H9 (cell line): ENCODE measurements around the gene MECR. TPM values are rescaled to one million over a fixed set of nuclear protein-coding genes. Genes with fewer than 3 reads are reported as not detected.

Source experiments
- DNase-seq: peaks from one replicate; pipeline ENCODE4 v3.0.0-alpha.2; 2017
- H2AFZ ChIP-seq: one replicate; pipeline ENCODE4 v1.6.1; 2013; ENCODE audit warnings: mild to moderate bottlenecking, low read length, control low read depth, moderate library complexity
- H2AK5ac ChIP-seq: 2 replicates; pipeline ENCODE4 v1.6.1; 2013; ENCODE audit warnings: low read length, control low read depth, mixed read lengths; ENCODE audit not compliant: insufficient read length
- H2BK120ac ChIP-seq: one replicate; pipeline ENCODE4 v1.6.1; 2013; ENCODE audit warnings: low read depth, mild to moderate bottlenecking, low read length, control low read depth, inconsistent platforms; ENCODE audit not compliant: poor library complexity, severe bottlenecking
- H2BK12ac ChIP-seq: 2 replicates; pipeline ENCODE4 v1.6.1; 2013; ENCODE audit warnings: low read length, control low read depth, mixed read lengths, low read depth; ENCODE audit not compliant: insufficient read length
- H2BK15ac ChIP-seq: 2 replicates; pipeline ENCODE4 v1.6.1; 2013; ENCODE audit warnings: low read depth, low read length, control low read depth
- H2BK20ac ChIP-seq: one replicate; pipeline ENCODE4 v1.6.1; 2013; ENCODE audit warnings: low read depth, mild to moderate bottlenecking, low read length, control low read depth, inconsistent platforms; ENCODE audit not compliant: poor library complexity, severe bottlenecking
- H2BK5ac ChIP-seq: 2 replicates; pipeline ENCODE4 v1.6.1; 2013; ENCODE audit warnings: low read length, control low read depth, mixed read lengths; ENCODE audit not compliant: insufficient read length
- H3K14ac ChIP-seq: 2 replicates; pipeline ENCODE4 v1.6.1; 2013; ENCODE audit warnings: low read length, control low read depth; ENCODE audit not compliant: insufficient read depth
- H3K18ac ChIP-seq: 2 replicates; pipeline ENCODE4 v1.6.1; 2013; ENCODE audit warnings: low read depth, mild to moderate bottlenecking, mixed read lengths, low read length, control low read depth; ENCODE audit not compliant: insufficient read length
- H3K23ac ChIP-seq: 2 replicates; pipeline ENCODE4 v1.6.1; 2013; ENCODE audit warnings: low read length, control low read depth, mixed read lengths, low read depth; ENCODE audit not compliant: insufficient read length
- H3K23me2 ChIP-seq: 2 replicates; pipeline ENCODE4 v1.6.1; 2013; ENCODE audit warnings: low read depth, mild to moderate bottlenecking, mixed read lengths, low read length, control low read depth; ENCODE audit not compliant: insufficient read length, poor library complexity, severe bottlenecking
- H3K27ac ChIP-seq: 2 replicates; pipeline ENCODE4 v1.5.1; 2013; ENCODE audit warnings: low read length, control low read depth, mixed read lengths, low read depth; ENCODE audit not compliant: insufficient read length
- H3K27me3 ChIP-seq: 2 replicates; pipeline ENCODE4 v1.6.1; 2013; ENCODE audit warnings: low read length, control low read depth, inconsistent platforms; ENCODE audit not compliant: insufficient read depth
- H3K4ac ChIP-seq: 2 replicates; pipeline ENCODE4 v1.6.1; 2013; ENCODE audit warnings: low read depth, mild to moderate bottlenecking, control low read depth, inconsistent platforms, low read length, moderate library complexity
- H3K4me1 ChIP-seq: 2 replicates; pipeline ENCODE4 v1.6.1; 2013; ENCODE audit warnings: low read length, control low read depth, inconsistent platforms; ENCODE audit not compliant: insufficient read depth
- H3K4me2 ChIP-seq: 2 replicates; pipeline ENCODE4 v1.6.1; 2013; ENCODE audit warnings: low read length, control low read depth, mixed read lengths; ENCODE audit not compliant: insufficient read length, insufficient read depth
- H3K56ac ChIP-seq: 2 replicates; pipeline ENCODE4 v1.6.1; 2013; ENCODE audit warnings: low read depth, mild to moderate bottlenecking, mixed read lengths, low read length, control low read depth; ENCODE audit not compliant: insufficient read length
- H3K79me1 ChIP-seq: 2 replicates; pipeline ENCODE4 v1.6.1; 2013; ENCODE audit warnings: low read depth, mild to moderate bottlenecking, moderate library complexity, low read length, control low read depth, inconsistent platforms; ENCODE audit not compliant: insufficient read depth, poor library complexity, severe bottlenecking
- H3K79me2 ChIP-seq: 2 replicates; pipeline ENCODE4 v1.6.1; 2013; ENCODE audit warnings: low read length, control low read depth, inconsistent platforms; ENCODE audit not compliant: insufficient read depth
- H3K9ac ChIP-seq: 2 replicates; pipeline ENCODE4 v1.6.1; 2013; ENCODE audit warnings: low read length, control low read depth, mixed read lengths; ENCODE audit not compliant: insufficient read length; ENCODE audit errors: extremely low read depth
- H3K9me3 ChIP-seq: one replicate; pipeline ENCODE4 v1.6.1; 2013; ENCODE audit warnings: low read depth, low read length, inconsistent platforms; ENCODE audit not compliant: control insufficient read depth
- H3T11ph ChIP-seq: one replicate; pipeline ENCODE4 v1.6.1; 2013; ENCODE audit warnings: mild to moderate bottlenecking, low read length, control low read depth, inconsistent platforms
- H4K20me1 ChIP-seq: one replicate; pipeline ENCODE4 v1.6.1; 2013; ENCODE audit not compliant: control insufficient read depth, insufficient read length, insufficient read depth
- H4K5ac ChIP-seq: 2 replicates; pipeline ENCODE4 v1.6.1; 2013; ENCODE audit warnings: low read depth, mild to moderate bottlenecking, mixed read lengths, low read length, control low read depth; ENCODE audit not compliant: insufficient read length
- H4K8ac ChIP-seq: replicated peaks from 2 replicates; pipeline ENCODE4 v1.6.1; 2013; ENCODE audit warnings: low read length, control low read depth, mixed read lengths, low read depth; ENCODE audit not compliant: insufficient read length
- H4K91ac ChIP-seq: 2 replicates; pipeline ENCODE4 v1.6.1; 2013; ENCODE audit warnings: low read depth, mild to moderate bottlenecking, moderate library complexity, mixed read lengths, low read length, control low read depth; ENCODE audit not compliant: insufficient read length
- H3K27ac Mint-ChIP-seq, 3 experiments: 2 replicates in 2 of 3; 3 replicates in 1 of 3; pipeline ENCODE4 v1.8.0; 2020 to 2021; ENCODE audit warnings: mixed read lengths in 3 of 3, mild to moderate bottlenecking in 1 of 3, moderate library complexity in 1 of 3
- H3K27me3 Mint-ChIP-seq: 2 replicates; pipeline ENCODE4 v1.8.0; 2021; ENCODE audit warnings: low read depth, mild to moderate bottlenecking, moderate library complexity, mixed read lengths
- H3K36me3 Mint-ChIP-seq, 3 experiments: 2 replicates in 2 of 3; 3 replicates in 1 of 3; pipeline ENCODE4 v1.8.0; 2020 to 2021; ENCODE audit warnings: low read depth in 3 of 3, mixed read lengths in 3 of 3; ENCODE audit not compliant: insufficient read depth in 1 of 3
- H3K4me1 Mint-ChIP-seq, 2 experiments: 2 replicates each; pipeline ENCODE4 v1.8.0; 2020; ENCODE audit warnings: mixed read lengths in 2 of 2
- H3K4me3 Mint-ChIP-seq, 2 experiments: 2 replicates in 1 of 2; 3 replicates in 1 of 2; pipeline ENCODE4 v1.8.0; 2020 to 2021; ENCODE audit warnings: mild to moderate bottlenecking in 2 of 2, mixed read lengths in 2 of 2, moderate library complexity in 1 of 2
- H3K9me3 Mint-ChIP-seq, 2 experiments: 2 replicates in 1 of 2; 3 replicates in 1 of 2; pipeline ENCODE4 v1.8.0; 2020; ENCODE audit warnings: mild to moderate bottlenecking in 2 of 2, mixed read lengths in 2 of 2, moderate library complexity in 1 of 2
- CTCF ChIP-seq: fragments of 200-600 bp; sonication (generic); conservative IDR thresholded peaks from 3 replicates; pipeline ENCODE4 v1.8.0; 2021; ENCODE audit warnings: antibody characterized with exemption, mild to moderate bottlenecking
- WGBS: extraction: QIAGEN DNeasy Blood & Tissue Kit; methylation state at CpG from one replicate; pipeline ENCODE4 v1.1.7; 2013; ENCODE audit warnings: missing lambda C conversion rate, low lambda C conversion rate, mixed read lengths; ENCODE audit not compliant: insufficient read length; ENCODE audit errors: extremely low coverage; 5-methylcytosine and 5-hydroxymethylcytosine counted together
- total RNA-seq: library from RNA; stranded (reverse); gene quantifications from 2 replicates; pipeline ENCODE4 v1.2.1, GENCODE V29; 2021

MECR gene
- total RNA-seq, 1 experiment from 2014 or later: 30.9 TPM

- Histone ChIP-seq H3K18ac (peak overlapping the region; percentile 80), H4K20me1 (no peaks in the 10 kb centered on the region), H3K79me1 (no peaks in the 10 kb centered on the region), H3K4me2 (peak overlapping the region; percentile 28), H3K27me3 (no peaks in the 10 kb centered on the region), H2AFZ (no peak overlapping the region), H3K14ac (peak overlapping the region; percentile 86), H2AK5ac (peak overlapping the region; percentile 10), H3T11ph (peak overlapping the region; percentile 78), H3K9me3 (no peaks in the 10 kb centered on the region), H2BK120ac (peak overlapping the region; percentile 24), H3K23ac (no peak overlapping the region), H4K8ac (no peak overlapping the region), H2BK5ac (no peak overlapping the region), H3K27ac (peak overlapping the region; percentile 34), H3K4ac (peak overlapping the region; percentile 19; the same call in 1 of the 2 replicates), H3K4me1 (peaks cover 13% of the 10 kb centered on the region; the same call in 1 of the 2 replicates), H3K56ac (no peak overlapping the region), H2BK12ac (peak overlapping the region; percentile 53), H4K91ac (peak overlapping the region; percentile 56), H3K23me2 (peaks cover 3% of the 10 kb centered on the region), H2BK20ac (no peak overlapping the region), H4K5ac (no peak overlapping the region), H3K79me2 (peaks cover 2% of the 10 kb centered on the region; the same call in 1 of the 2 replicates), H3K9ac (no peak overlapping the region), H2BK15ac (no peak overlapping the region)
- no CpG with 5 or more reads among the region's 8 CpGs for WGBS
- Mint-ChIP-seq H3K36me3 (no peaks in the 10 kb centered on the region), H3K9me3 (no peaks in the 10 kb centered on the region), H3K4me3 (peak overlapping the region; percentile 30 to 62; a peak in 3 of 5 replicates), H3K27me3 (no peaks in the 10 kb centered on the region), H3K27ac (peak overlapping the region; percentile 96 to 99 (median 96)), H3K4me1 (peaks cover 43 to 53% of the 10 kb centered on the region in 2 experiments)
- DNase-seq: peak; percentile 91
- no peak for TF ChIP-seq CTCF
These were observed 18.5 kb upstream of the MECR start for GRCh38 chr1:29249170-29249691.
